Caki2 (cell line): Measurements from ENCODE around the gene INPP5E. TPM values are rescaled to one million over a fixed set of nuclear protein-coding genes. Genes with fewer than 3 reads are reported as not detected.
"Not testable (repeated sequence)": the region's sequence is repeated elsewhere in the genome, so short reads cannot be mapped to it uniquely, and the experiment has no call there.

Source experiments
- DNase-seq: peaks from one replicate; pipeline ENCODE4 v3.0.0-alpha.2; 2015; ENCODE audit warnings: low read depth
- in situ Hi-C: cut with HindIII; loops from 2 replicates; pipeline ENCODE4 v1.10.0; 2016; ENCODE audit warnings: low sequenced_read_pairs, low pct_unique_long_range_greater_than_20kb, mixed read lengths
- total RNA-seq: library from RNA; depleted of rRNA; stranded (reverse); fragments of >200 nt; shearing (Covaris generic); gene quantifications from 2 replicates; pipeline ENCODE4 v1.2.3, GENCODE V29; 2014; ENCODE audit warnings: low replicate concordance

The INPP5E gene
- total RNA-seq, 1 experiment from 2014 or later, result 7.7 TPM

DNA sequence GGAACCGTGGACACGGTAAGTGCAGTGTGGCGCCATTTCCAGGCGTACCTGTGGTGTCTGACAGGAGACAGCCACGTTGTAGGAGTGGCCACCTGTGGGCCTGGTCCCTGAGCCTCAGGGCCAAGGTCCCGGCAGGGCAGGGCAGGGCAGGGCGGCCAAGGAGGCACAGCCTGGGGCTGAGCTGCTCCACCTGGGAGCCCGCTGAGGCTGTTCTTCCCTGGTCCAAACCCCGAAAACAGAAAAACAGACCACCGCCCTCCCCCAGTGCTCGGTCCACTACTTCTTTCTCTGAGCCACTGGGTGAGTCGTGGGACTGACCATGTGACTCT lies 20.6 kb downstream of the INPP5E start:
- in situ Hi-C loops, result no loop called here
- DNase-seq, result no peak

DNA sequence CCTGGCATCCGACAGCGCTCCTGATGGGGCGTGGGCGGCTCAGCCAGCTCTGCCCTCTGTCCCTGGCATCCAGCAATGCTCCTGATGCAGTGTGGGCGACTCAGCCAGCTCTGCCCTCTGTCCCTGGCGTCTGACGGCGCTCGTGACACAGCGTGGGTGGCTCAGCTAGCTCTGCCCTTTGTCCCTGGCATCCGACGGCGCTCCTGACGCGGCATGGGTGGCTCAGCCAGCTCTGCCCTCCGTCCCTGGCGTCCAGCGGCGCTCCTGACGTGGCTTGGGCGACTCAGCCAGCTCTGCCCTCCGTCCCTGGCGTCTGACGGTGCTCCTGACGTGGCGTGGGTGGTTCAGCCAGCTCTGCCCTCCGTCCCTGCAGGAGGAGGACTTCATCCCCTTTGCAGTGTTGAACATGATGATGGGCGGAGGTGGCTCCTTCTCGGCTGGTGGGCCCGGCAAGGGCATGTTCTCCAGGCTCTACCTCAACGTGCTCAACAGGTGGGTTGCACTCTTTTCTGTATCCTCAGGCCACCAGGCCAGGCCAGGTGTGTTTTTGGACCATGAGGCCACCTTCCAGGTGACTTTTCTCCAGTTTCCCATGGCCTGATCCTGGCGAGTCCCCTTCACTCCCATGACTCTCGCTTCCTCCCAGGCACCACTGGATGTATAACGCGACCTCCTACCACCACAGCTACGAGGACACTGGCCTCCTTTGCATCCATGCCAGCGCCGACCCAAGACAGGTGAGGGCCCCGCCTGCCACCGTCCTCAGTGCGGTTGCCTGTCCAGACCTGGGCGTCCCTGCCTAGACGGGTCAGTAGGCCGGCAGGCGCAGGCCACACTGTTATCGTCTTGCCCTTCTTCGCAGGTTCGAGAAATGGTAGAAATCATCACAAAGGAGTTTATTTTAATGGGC lies 21.2 kb downstream of the INPP5E start:
- in situ Hi-C loops, result no loop called here
- no peak for DNase-seq

- no peak for DNase-seq
- in situ Hi-C loops, result no loop called here
These were observed 22.7 kb downstream of the INPP5E start for GRCh38 chr9:136416914-136417313.

GRCh38 chr9:136416427-136416826 lies 23.2 kb downstream of the INPP5E start:
- DNase-seq, result no peak
- in situ Hi-C loops, result no loop called here

GRCh38 chr9:136412962-136413361 lies 26.7 kb downstream of the INPP5E start:
- DNase-seq, result no peak
- in situ Hi-C loops, result no loop called here

DNA sequence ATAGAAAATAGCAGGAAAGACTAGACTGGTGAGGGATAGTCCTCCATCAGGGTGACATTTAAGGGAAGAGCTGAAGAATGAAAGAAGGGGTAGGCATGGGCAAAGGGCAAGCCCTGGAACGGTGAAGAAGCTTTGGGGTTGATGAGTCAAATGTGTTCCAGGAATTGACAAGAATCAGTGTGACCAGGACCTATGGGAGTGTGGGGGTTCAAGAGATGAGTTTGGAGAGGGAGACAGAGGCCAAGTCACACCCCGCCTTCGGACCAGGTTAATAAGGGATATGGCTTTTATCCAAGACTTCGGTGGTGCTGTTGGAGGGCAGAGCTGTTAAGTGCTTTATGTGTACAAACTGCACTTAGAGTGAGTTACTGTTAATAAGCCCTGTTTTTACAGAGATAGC lies 28.3 kb downstream of the INPP5E start:
- no peak for DNase-seq
- in situ Hi-C loops, result no loop called here

GRCh38 chr9:136410500-136411287 lies 29.0 kb downstream of the INPP5E start, which contains the start of the genes ENTR1 and PMPCA:
Gene ENTR1 (minus strand): TSS chr9:136410614. CDS start chr9:136410397, 217 bp downstream.
Gene PMPCA (plus strand): TSS chr9:136410658. CDS start chr9:136410669, 11 bp downstream.
- in situ Hi-C loops, result no loop called here
- peak; percentile 77 for DNase-seq

DNA sequence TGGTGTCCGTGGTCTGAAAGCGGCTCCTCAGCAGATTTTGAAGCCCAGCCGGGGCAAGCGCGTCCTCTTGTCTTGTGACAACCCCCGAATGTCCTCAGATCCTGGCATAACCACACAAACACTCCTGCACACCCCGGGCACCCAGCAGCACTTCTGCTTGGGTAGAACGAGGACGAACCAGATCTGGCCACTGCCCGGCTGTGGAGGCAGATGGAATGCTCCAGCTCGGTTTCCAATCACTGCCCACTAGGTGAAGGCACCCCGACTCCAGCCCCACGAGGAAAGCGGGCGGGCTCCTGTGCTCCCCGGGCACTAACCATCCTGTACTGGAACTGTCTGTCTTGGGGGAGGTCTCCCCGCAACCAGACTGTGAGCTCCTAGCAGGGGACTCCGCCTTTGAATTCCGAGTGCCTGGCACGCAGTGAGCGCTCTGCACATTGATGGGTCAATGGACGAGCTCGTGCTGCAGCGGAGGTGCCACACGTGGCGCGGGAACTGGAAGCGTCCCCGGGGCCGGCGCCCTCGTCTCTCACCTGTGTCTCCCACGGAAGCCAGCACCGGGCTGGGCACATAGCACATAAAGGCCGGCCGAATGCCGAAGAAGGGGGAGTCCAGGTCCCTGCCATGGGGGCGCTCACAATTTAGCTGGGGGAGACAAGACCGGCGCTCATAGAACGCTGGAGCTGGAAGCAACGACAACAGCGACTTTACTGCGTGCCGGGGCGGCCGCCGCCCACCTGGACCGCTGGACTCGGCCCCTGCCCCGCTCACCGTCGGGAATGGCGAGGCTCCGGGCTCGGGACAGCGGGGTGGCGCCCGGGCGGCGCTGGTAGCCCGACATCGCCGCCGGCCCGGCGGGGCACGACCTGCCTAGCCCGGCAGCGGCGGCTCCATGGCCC lies 29.8 kb downstream of the INPP5E start:
- DNase-seq, result peak; percentile 45
- in situ Hi-C loops, result no loop called here

- in situ Hi-C loops, result no loop called here
These were observed 31.7 kb downstream of the INPP5E start for GRCh38 chr9:136407911-136408310.

DNA sequence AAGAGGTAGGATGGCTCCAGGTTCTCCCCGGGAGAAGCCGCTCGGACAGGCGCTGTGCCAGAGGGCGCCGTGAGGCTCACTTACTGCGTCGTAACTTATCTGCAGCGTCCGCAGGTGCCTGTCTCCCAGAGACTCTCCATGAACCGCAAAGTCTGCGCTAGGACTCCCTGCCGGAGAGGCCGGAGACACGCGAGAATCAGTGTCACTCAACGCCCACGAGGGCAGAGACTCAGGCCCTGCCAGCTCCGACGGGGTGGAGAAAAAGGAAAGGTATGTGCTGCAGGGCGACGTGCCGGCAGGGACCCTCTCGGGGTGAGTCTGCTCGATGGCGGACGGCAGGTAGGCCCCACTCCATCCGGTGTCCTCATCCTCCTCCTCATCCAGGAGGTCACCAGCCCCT lies 32.6 kb downstream of the INPP5E start:
- in situ Hi-C loops, DNase-seq: not testable (repeated sequence)

More at GRCh38 chr9:136407911-136408310, 31.7 kb downstream of the INPP5E start:
- DNase-seq, result no peak

GRCh38 chr9:136405904-136406303 lies 33.7 kb downstream of the INPP5E start:
- DNase-seq, in situ Hi-C loops: not testable (repeated sequence)

DNA sequence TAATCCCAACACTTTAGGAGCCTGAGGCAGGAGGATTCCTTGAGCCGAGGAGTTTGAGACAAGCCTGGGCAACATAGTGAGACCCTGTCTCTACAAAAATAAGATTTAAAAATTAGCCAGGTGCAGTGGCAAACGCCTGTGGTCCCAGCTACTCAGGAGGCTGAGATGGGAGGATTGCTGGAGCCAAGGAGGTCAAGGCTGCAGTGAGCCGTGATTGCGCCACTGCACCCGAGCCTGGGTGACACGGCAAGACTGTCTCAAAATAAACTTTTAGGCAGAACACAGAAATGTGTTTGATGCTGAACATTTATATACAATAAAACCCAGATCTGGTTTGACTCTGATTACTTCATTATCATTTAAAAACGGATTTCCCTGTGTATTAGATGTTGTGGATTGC lies 34.2 kb downstream of the INPP5E start:
- DNase-seq, result no peak
- in situ Hi-C loops, result no loop called here

DNA sequence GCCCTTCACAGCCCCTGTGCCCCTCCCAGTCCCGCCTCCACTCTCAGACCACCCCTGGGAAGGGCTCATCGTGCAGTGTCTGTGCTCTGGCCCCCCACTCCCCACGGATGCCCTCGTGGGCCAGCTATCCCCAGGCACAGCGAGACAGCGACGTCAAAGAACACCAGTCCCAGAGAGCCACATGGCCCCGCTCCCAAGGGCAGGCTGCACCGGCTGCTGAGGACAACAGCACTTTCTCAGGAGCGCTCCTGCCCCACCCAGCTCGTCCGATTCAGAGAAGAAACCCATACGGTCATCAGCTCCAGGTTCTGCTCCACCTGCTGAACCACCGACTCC lies 34.9 kb downstream of the INPP5E start:
- no peak for DNase-seq
- in situ Hi-C loops, result no loop called here

DNA sequence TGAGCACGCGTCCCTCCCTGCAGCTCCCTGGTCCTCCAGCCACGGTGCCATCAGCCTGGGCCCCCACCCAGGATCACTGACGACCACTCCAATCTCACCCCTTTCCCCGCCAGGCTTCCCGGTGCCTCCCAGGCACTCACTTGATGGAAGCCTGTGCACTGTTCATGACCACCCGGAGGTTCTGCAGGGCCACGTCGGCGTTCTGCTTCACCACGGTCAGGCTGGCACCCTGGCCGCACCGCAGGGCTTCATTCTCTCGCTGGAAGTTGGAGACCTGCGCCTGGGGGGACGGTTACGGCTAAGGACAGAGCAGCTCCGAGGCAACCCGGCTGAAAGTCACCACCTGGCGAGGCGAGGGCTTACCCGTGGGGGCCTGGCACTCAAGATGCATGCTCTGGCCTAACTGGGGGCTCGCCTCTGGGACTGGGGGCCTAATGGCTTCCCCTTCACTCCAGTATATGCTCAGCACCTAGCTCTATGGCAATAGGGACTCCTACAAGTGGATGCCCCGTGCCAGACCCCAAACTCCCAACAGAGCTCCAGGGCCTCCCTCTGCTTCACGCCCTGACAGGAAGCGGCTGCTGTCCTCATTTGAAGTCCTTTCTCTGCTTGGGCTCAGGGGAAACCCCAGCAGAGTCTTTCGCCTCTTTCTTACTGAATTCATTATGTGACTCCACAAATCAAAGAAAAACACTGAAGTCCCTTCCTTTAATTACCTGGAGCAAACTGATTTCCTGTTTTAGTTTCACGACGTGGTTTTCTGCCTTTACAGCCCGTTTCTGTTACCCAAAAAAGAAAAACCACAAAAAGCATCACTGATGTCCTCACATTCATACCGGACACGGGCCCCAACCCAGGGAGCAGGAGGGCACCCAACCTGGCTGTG lies 35.5 kb downstream of the INPP5E start:
- no peak for DNase-seq
- in situ Hi-C loops, result no loop called here

DNA sequence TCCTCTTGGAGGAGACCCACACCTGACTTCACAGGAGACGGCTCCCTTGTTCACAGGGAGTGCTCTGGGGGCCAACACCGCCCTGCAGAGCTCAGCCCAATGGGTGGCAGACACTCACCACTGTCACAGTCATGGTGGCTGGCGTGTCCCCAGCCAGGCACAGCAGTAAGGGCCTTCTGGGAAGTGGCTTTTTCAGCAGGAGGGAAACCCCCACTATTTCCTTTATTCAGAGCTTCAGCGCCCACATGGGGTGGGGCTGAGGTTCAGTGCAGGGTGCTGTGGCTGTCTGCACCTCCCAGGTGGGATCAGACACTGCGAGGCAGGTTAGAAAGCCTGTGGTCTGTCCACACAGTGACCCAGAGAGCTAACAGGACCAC lies 36.1 kb downstream of the INPP5E start:
- in situ Hi-C loops, result no loop called here
- no peak for DNase-seq

DNA sequence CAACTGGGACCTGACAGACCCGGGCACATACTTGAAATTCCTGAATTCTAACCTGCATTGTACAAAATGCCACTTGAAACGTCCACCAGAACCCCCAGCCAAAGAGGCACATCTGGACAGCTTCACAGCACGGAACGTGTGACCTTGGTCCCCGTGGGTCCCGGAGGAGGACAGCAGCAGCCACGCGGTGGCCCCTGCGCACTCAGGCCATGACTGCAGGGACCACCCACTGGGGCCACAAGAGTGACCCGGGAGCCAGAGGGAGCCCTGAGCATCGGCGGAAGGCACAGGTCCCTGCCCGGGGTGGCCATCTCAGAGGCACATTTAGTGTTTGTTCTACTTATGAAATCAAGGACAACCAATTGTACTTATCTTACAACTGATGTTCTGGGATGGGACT lies 37.6 kb downstream of the INPP5E start:
- DNase-seq, result no peak
- in situ Hi-C loops, result no loop called here

- DNase-seq, result no peak
- in situ Hi-C loops, result no loop called here
These were observed 38.3 kb downstream of the INPP5E start for GRCh38 chr9:136401173-136401922.
